Measurements from ENCODE around the gene SLC44A3. TPM values are rescaled to one million over a fixed set of nuclear protein-coding genes. Genes with fewer than 3 reads are reported as not detected.

The SLC44A3 gene
- total RNA-seq, 2 experiments from 2014 or later = 0.27 to 0.36 TPM

DNA sequence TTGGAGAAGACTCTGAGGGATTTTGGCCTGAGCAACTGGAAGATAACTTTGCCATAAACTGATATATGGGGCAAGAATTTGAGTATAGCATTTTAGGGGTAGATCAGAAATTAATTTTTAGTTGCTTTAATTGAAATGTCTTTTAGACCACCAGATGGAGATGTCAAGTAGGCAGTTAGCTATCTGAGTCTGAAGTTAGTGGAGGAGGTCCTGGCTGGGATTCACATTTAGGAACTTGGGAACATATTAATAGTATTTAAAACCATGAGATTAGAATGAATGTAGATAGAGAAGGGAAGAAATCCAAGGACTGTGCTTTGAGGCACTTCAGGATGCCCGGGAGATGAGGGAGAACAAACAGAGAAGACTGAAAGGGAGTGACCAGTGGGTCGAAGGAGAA is 32.6 kb downstream of the SLC44A3 start:
- TF ChIP-seq, protein P1, sequence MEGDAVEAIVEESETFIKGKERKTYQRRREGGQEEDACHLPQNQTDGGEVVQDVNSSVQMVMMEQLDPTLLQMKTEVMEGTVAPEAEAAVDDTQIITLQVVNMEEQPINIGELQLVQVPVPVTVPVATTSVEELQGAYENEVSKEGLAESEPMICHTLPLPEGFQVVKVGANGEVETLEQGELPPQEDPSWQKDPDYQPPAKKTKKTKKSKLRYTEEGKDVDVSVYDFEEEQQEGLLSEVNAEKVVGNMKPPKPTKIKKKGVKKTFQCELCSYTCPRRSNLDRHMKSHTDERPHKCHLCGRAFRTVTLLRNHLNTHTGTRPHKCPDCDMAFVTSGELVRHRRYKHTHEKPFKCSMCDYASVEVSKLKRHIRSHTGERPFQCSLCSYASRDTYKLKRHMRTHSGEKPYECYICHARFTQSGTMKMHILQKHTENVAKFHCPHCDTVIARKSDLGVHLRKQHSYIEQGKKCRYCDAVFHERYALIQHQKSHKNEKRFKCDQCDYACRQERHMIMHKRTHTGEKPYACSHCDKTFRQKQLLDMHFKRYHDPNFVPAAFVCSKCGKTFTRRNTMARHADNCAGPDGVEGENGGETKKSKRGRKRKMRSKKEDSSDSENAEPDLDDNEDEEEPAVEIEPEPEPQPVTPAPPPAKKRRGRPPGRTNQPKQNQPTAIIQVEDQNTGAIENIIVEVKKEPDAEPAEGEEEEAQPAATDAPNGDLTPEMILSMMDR (IDR thresholded peaks at IDR 0.05) = no peak
- POLR2A ChIA-PET = no interaction called here
- peaks cover 9% of the 10 kb centered on the region for H3K4me1 ChIP-seq (ENCODE audit: insufficient read depth, low read length)
- Mint-ChIP-seq H3K4me3 (no peak overlapping the region), H3K27ac (no peak overlapping the region), H3K4me1 (ENCODE audit: low read depth) (no peaks in the 10 kb centered on the region), H3K36me3 (ENCODE audit: low read depth) (no peaks in the 10 kb centered on the region), H3K9me3 (no peaks in the 10 kb centered on the region), H3K27me3 (no peaks in the 10 kb centered on the region)
- ATAC-seq (ENCODE audit: poor library complexity) (no peak), DNase-seq (no peak)
- CTCF ChIA-PET = interaction anchor here (4.3 kb wide), 1 partner anchor 191 kb away, joined by 49 read pairs; no protein-coding TSS in a partner anchor
- H3K4me3 ChIP-seq (ENCODE audit: low read length) = no peak overlapping the region
- intact Hi-C loops (cut with DNase I, micrococcal nuclease) = loop anchor here in 1 of 2 experiments (5.0 kb wide), 1 partner anchor 380 kb away; the partner anchor contains the start of gene RWDD3
- no peak overlapping the region for H3K27ac ChIP-seq (ENCODE audit: low read depth in 1 of 2, low read length in 2 of 2)
- no peaks in the 10 kb centered on the region for H3K36me3 ChIP-seq (ENCODE audit: insufficient read depth, low read length)
- peaks cover 0 to 2% of the 10 kb centered on the region in 2 experiments for H3K27me3 ChIP-seq (ENCODE audit: control insufficient read depth in 1 of 2, insufficient read depth in 2 of 2, low read length in 2 of 2)
- H3K9me3 ChIP-seq (ENCODE audit: control insufficient read depth in 1 of 2, insufficient read depth in 1 of 2, low read length in 2 of 2) = no peaks in the 10 kb centered on the region

GRCh38 chr1:94854458-94855306 is 34.5 kb downstream of the SLC44A3 start:
- Mint-ChIP-seq H3K36me3 (ENCODE audit: low read depth) (no peaks in the 10 kb centered on the region), H3K27ac (no peak overlapping the region), H3K4me1 (ENCODE audit: low read depth) (no peaks in the 10 kb centered on the region), H3K27me3 (peaks cover 3% of the 10 kb centered on the region), H3K9me3 (no peaks in the 10 kb centered on the region), H3K4me3 (no peak overlapping the region)
- POLR2A ChIA-PET = interaction anchor here (0.7 to 1.3 kb wide), 5 partner anchors 47 to 379 kb away, joined by 3 to 11 read pairs (median 4); partner anchors contain the start of genes ALG14 and RWDD3
- Histone ChIP-seq H3K4me3 (ENCODE audit: low read length) (peak overlapping the region; percentile 53), H3K27me3 (ENCODE audit: control insufficient read depth in 1 of 2, insufficient read depth in 2 of 2, low read length in 2 of 2) (peaks cover 0 to 4% of the 10 kb centered on the region in 2 experiments), H3K4me1 (ENCODE audit: insufficient read depth, low read length) (peaks cover 9% of the 10 kb centered on the region), H3K27ac (ENCODE audit: low read depth in 1 of 2, low read length in 2 of 2) (no peak overlapping the region), H3K36me3 (ENCODE audit: insufficient read depth, low read length) (no peaks in the 10 kb centered on the region), H3K9me3 (ENCODE audit: control insufficient read depth in 1 of 2, insufficient read depth in 1 of 2, low read length in 2 of 2) (no peaks in the 10 kb centered on the region)
- DNase-seq = peak; percentile 58 to 89 (median 66)
- intact Hi-C loops (cut with DNase I, micrococcal nuclease) = loop anchor here (1.0 to 5.0 kb wide), 5 partner anchors 68 to 380 kb away; partner anchors contain the start of gene RWDD3 (in 2 of the 2)
- ATAC-seq (ENCODE audit: poor library complexity) = peak; percentile 98
- CTCF ChIA-PET = interaction anchor here (0.6 to 4.3 kb wide), 19 partner anchors 9 to 1687 kb away, joined by 3 to 49 read pairs (median 5); partner anchors contain the start of genes ABCD3 and RWDD3
- TF ChIP-seq, protein P1 (IDR thresholded peaks at IDR 0.05) = peak; percentile 80

GRCh38 chr1:94855307-94855700 is 35.1 kb downstream of the SLC44A3 start:
- intact Hi-C loops (cut with DNase I, micrococcal nuclease) = loop anchor here in 1 of 2 experiments (5.0 kb wide), 1 partner anchor 67 kb away; no protein-coding TSS in a partner anchor

More at GRCh38 chr1:94855307-94855700, 35.1 kb downstream of the SLC44A3 start:
- no peaks in the 10 kb centered on the region for H3K36me3 ChIP-seq (ENCODE audit: insufficient read depth, low read length)
- no peak overlapping the region for H3K4me3 ChIP-seq (ENCODE audit: low read length)
- H3K4me1 ChIP-seq (ENCODE audit: insufficient read depth, low read length) = peaks cover 9% of the 10 kb centered on the region
- H3K27me3 Mint-ChIP-seq = peaks cover 3% of the 10 kb centered on the region
- no peaks in the 10 kb centered on the region for H3K9me3 Mint-ChIP-seq
- TF ChIP-seq, protein P1 (IDR thresholded peaks at IDR 0.05) = no peak
- no peak overlapping the region for H3K27ac Mint-ChIP-seq
- H3K27me3 ChIP-seq (ENCODE audit: control insufficient read depth in 1 of 2, insufficient read depth in 2 of 2, low read length in 2 of 2) = peaks cover 0 to 5% of the 10 kb centered on the region in 2 experiments
- POLR2A ChIA-PET = interaction anchor here (1.3 kb wide), 1 partner anchor 379 kb away, joined by 11 read pairs; the partner anchor contains the start of gene RWDD3
- no peak overlapping the region for H3K4me3 Mint-ChIP-seq
- CTCF ChIA-PET = interaction anchor here (0.6 to 4.3 kb wide), 4 partner anchors 16 to 188 kb away, joined by 4 to 49 read pairs (median 12); no protein-coding TSS in a partner anchor
- H3K36me3 Mint-ChIP-seq (ENCODE audit: low read depth) = no peaks in the 10 kb centered on the region
- no peak for DNase-seq
- H3K4me1 Mint-ChIP-seq (ENCODE audit: low read depth) = no peaks in the 10 kb centered on the region
- no peak overlapping the region for H3K27ac ChIP-seq (ENCODE audit: low read depth in 1 of 2, low read length in 2 of 2)
- H3K9me3 ChIP-seq (ENCODE audit: control insufficient read depth in 1 of 2, insufficient read depth in 1 of 2, low read length in 2 of 2) = no peaks in the 10 kb centered on the region
- ATAC-seq (ENCODE audit: poor library complexity) = no peak
